GM21515 (cell line): Measurements from ENCODE around the gene FRMD6.
"Not testable (repeated sequence)": the region's sequence is repeated elsewhere in the genome, so short reads cannot be mapped to it uniquely, and the experiment has no call there.

Experiments
- ATAC-seq: cut with Tn5 transposase; IDR thresholded peaks from one replicate; pipeline ENCODE4 v1.9.1; 2021; ENCODE audit not compliant: unreplicated experiment

FRMD6 gene

GRCh38 chr14:51769261-51769660 lies 117.6 kb downstream of the FRMD6 start:
- ATAC-seq = not testable (repeated sequence)

DNA sequence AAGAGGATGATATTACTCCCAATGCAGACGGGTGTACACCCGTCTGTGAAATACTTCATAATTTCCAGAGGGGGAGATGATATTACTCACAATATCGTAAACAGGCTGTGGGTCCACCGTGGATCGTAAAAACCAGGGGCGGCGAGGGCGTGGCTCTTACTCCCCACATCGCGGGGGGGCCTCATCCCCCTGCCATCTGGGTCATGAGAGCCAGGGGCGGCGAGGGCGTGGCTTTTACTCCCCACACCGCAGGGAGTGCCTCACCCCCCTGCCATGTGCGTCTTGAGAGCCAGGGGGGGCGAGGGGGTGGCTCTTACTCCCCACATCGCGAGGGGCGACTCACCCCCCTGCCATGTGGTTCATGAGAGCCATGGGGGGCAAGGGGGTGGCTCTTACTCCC lies 122.5 kb downstream of the FRMD6 start:
- ATAC-seq = no peak

DNA sequence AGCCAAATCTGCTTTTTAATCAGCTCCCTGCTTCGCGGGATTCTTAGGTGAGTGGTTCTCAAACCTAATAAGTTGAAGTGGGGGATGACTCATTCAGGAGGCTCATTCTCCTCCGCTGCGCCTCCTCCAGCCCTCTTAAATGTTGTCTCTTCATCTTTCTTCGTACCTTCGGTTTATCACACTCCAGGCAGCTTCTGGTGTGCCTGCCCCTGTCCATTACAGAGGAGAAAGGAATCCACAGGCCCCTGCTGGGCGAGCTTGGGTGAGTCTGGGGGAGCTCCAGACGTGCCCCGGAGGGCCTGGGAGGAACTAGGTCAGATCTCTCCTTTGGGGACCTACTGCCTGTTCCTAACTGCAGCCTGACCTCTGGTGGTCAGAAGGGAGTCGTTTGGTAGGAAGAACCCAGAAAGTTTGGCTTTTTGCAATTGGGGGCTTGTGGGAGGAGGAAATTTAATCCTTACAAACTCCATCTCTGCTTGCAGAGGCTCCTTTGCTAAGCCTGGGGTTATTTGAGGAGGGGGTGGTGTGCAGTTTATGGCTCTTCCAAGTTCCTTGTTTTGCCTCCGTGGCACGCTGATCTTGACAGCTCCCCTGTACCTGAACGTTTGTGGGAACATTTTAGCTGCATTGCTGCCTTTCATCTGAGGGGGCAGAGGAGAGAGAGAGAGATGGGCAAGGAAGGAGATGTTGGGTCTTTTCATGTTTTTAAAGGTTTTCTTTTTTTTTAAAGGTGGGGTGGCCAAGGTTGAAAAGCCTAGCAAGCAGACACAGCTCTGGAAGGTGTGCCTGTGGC lies 124.6 kb downstream of the FRMD6 start:
- peak; percentile 56 for ATAC-seq

DNA sequence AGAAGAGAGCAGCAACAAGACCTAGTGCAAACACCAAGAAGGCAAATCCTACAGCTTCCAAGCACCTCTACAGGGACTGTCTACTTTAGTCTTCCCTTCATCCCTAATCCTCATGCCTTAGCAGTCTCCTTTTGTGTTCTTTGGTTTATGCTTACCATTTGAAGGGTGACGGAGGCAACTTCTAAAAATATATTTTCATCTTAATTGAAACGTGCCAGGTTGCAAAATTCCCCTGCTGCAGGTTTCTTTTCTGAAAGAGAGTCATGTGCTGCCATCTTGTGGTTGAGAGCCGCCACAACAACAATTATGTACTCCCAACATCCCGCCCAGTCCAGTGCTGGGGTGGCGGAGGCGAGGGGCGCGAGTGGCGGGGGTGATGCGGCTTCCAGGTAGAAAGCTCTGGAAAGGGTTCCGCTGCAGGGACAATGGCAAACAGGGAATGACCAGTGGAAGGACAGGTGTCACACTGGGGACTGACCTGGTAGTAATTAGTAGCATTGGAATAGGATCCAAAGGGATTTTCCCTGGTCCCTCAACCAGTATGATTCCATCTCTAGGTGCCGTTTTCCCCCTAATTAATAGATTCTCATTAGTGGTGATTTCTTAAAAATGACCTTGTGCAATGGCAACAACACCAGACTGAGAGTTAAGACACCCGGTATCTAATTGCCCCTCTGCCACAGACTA lies 128.4 kb downstream of the FRMD6 start:
- ATAC-seq = peak; percentile 57
